ENCODE data around the gene RPS6KA3. TPM values are rescaled to one million over a fixed set of nuclear protein-coding genes. Genes with fewer than 3 reads are reported as not detected.

Gene RPS6KA3
- total RNA-seq, 2 experiments from 2014 or later = 60.5 to 79.9 TPM

GRCh38 chrX:20225488-20225833, 41.2 kb downstream of the RPS6KA3 start:
- Mint-ChIP-seq H3K4me1 (peaks cover 18% of the 10 kb centered on the region), H3K36me3 (peaks cover 30% of the 10 kb centered on the region), H3K9me3 (ENCODE audit: low read depth) (no peaks in the 10 kb centered on the region), H3K27me3 (no peaks in the 10 kb centered on the region), H3K27ac (no peak overlapping the region), H3K4me3 (no peak overlapping the region)
- DNase-seq = no peak
- no peak for ATAC-seq
- CTCF ChIA-PET = no interaction called here

- Mint-ChIP-seq H3K4me1 (peaks cover 20% of the 10 kb centered on the region), H3K27ac (peak overlapping the region; percentile 65), H3K36me3 (peaks cover 27% of the 10 kb centered on the region), H3K4me3 (no peak overlapping the region), H3K27me3 (no peaks in the 10 kb centered on the region), H3K9me3 (ENCODE audit: low read depth) (no peaks in the 10 kb centered on the region)
- CTCF ChIA-PET = no interaction called here
- ATAC-seq = peak; percentile 78
- no peak for DNase-seq
Observed at GRCh38 chrX:20224814-20225487, 41.8 kb downstream of the RPS6KA3 start.

- CTCF ChIA-PET = no interaction called here
- no peak for ATAC-seq
- Mint-ChIP-seq H3K4me3 (no peak overlapping the region), H3K27ac (no peak overlapping the region), H3K36me3 (peaks cover 15% of the 10 kb centered on the region), H3K9me3 (ENCODE audit: low read depth) (no peaks in the 10 kb centered on the region), H3K4me1 (peaks cover 20% of the 10 kb centered on the region), H3K27me3 (no peaks in the 10 kb centered on the region)
- DNase-seq = no peak
Observed at GRCh38 chrX:20221902-20222301, 44.8 kb downstream of the RPS6KA3 start.

- CTCF ChIA-PET = no interaction called here
- Mint-ChIP-seq H3K9me3 (ENCODE audit: low read depth) (no peaks in the 10 kb centered on the region), H3K27me3 (no peaks in the 10 kb centered on the region), H3K27ac (no peak overlapping the region), H3K36me3 (peaks cover 7% of the 10 kb centered on the region), H3K4me1 (peaks cover 14% of the 10 kb centered on the region), H3K4me3 (no peak overlapping the region)
- ATAC-seq (no peak), DNase-seq (no peak)
Observed at GRCh38 chrX:20218836-20219505, 47.7 kb downstream of the RPS6KA3 start.

- ATAC-seq (no peak), DNase-seq (no peak)
- peaks cover 16% of the 10 kb centered on the region for H3K4me1 Mint-ChIP-seq
- H3K27ac Mint-ChIP-seq = no peak overlapping the region
- CTCF ChIA-PET = no interaction called here
- H3K27me3 Mint-ChIP-seq = no peaks in the 10 kb centered on the region
- peaks cover 7% of the 10 kb centered on the region for H3K36me3 Mint-ChIP-seq
- no peak overlapping the region for H3K4me3 Mint-ChIP-seq
- H3K9me3 Mint-ChIP-seq (ENCODE audit: low read depth) = no peaks in the 10 kb centered on the region
Observed at GRCh38 chrX:20217906-20218305, 48.8 kb downstream of the RPS6KA3 start.

GRCh38 chrX:20217271-20217670, 49.4 kb downstream of the RPS6KA3 start:
- Mint-ChIP-seq H3K9me3 (ENCODE audit: low read depth) (no peaks in the 10 kb centered on the region), H3K27me3 (no peaks in the 10 kb centered on the region), H3K36me3 (peaks cover 8% of the 10 kb centered on the region), H3K27ac (no peak overlapping the region), H3K4me3 (no peak overlapping the region), H3K4me1 (peaks cover 22% of the 10 kb centered on the region)
- CTCF ChIA-PET = no interaction called here
- DNase-seq = no peak
- ATAC-seq = no peak

GRCh38 chrX:20215565-20215964, 51.1 kb downstream of the RPS6KA3 start:
- Mint-ChIP-seq H3K4me3 (no peak overlapping the region), H3K9me3 (ENCODE audit: low read depth) (no peaks in the 10 kb centered on the region)

GRCh38 chrX:20212486-20213089, 54.1 kb downstream of the RPS6KA3 start:
- ATAC-seq (peak; percentile 45), DNase-seq (no peak)
- CTCF ChIA-PET = no interaction called here
- Mint-ChIP-seq H3K4me3 (no peak overlapping the region), H3K27ac (peak overlapping the region; percentile 32), H3K9me3 (ENCODE audit: low read depth) (no peaks in the 10 kb centered on the region), H3K27me3 (no peaks in the 10 kb centered on the region), H3K36me3 (peaks cover 17% of the 10 kb centered on the region), H3K4me1 (peaks cover 34% of the 10 kb centered on the region)

More at GRCh38 chrX:20215565-20215964, 51.1 kb downstream of the RPS6KA3 start:
- Mint-ChIP-seq H3K27ac (no peak overlapping the region), H3K4me1 (peaks cover 33% of the 10 kb centered on the region), H3K27me3 (no peaks in the 10 kb centered on the region), H3K36me3 (peaks cover 6% of the 10 kb centered on the region)
- CTCF ChIA-PET = no interaction called here
- ATAC-seq (no peak), DNase-seq (no peak)

GRCh38 chrX:20211261-20211786, 55.4 kb downstream of the RPS6KA3 start:
- CTCF ChIA-PET = no interaction called here
- H3K36me3 Mint-ChIP-seq = peaks cover 26% of the 10 kb centered on the region
- H3K4me3 Mint-ChIP-seq = no peak overlapping the region
- no peak for ATAC-seq
- peaks cover 38% of the 10 kb centered on the region for H3K4me1 Mint-ChIP-seq
- H3K9me3 Mint-ChIP-seq (ENCODE audit: low read depth) = no peaks in the 10 kb centered on the region
- DNase-seq = no peak
- no peak overlapping the region for H3K27ac Mint-ChIP-seq
- no peaks in the 10 kb centered on the region for H3K27me3 Mint-ChIP-seq

GRCh38 chrX:20205927-20206708, 60.6 kb downstream of the RPS6KA3 start:
- H3K9me3 Mint-ChIP-seq (ENCODE audit: low read depth) = no peaks in the 10 kb centered on the region
- H3K4me1 Mint-ChIP-seq = peaks cover 35% of the 10 kb centered on the region
- CTCF ChIA-PET = no interaction called here
- H3K36me3 Mint-ChIP-seq = peaks cover 40% of the 10 kb centered on the region
- peak; percentile 42 for ATAC-seq
- no peaks in the 10 kb centered on the region for H3K27me3 Mint-ChIP-seq
- no peak overlapping the region for H3K27ac Mint-ChIP-seq
- DNase-seq = no peak
- H3K4me3 Mint-ChIP-seq = no peak overlapping the region

- DNase-seq = no peak
- CTCF ChIA-PET = no interaction called here
- no peak for ATAC-seq
- H3K4me3 Mint-ChIP-seq = no peak overlapping the region
- H3K27me3 Mint-ChIP-seq = no peaks in the 10 kb centered on the region
- H3K4me1 Mint-ChIP-seq = peaks cover 27% of the 10 kb centered on the region
- H3K9me3 Mint-ChIP-seq (ENCODE audit: low read depth) = no peaks in the 10 kb centered on the region
- no peak overlapping the region for H3K27ac Mint-ChIP-seq
- peaks cover 50% of the 10 kb centered on the region for H3K36me3 Mint-ChIP-seq
Observed at GRCh38 chrX:20204351-20204750, 62.4 kb downstream of the RPS6KA3 start.

- Mint-ChIP-seq H3K9me3 (ENCODE audit: low read depth) (no peaks in the 10 kb centered on the region), H3K4me3 (no peak overlapping the region), H3K4me1 (no peaks in the 10 kb centered on the region), H3K27ac (no peak overlapping the region), H3K36me3 (peaks cover 38% of the 10 kb centered on the region), H3K27me3 (no peaks in the 10 kb centered on the region)
- ATAC-seq (no peak), DNase-seq (no peak)
- CTCF ChIA-PET = no interaction called here
Observed at GRCh38 chrX:20197641-20198210, 69.0 kb downstream of the RPS6KA3 start.

GRCh38 chrX:20189171-20189570, 77.5 kb downstream of the RPS6KA3 start:
- no peak overlapping the region for H3K4me3 Mint-ChIP-seq
- DNase-seq = no peak
- ATAC-seq = no peak
- CTCF ChIA-PET = no interaction called here
- no peaks in the 10 kb centered on the region for H3K27me3 Mint-ChIP-seq
- H3K36me3 Mint-ChIP-seq = peaks cover 30% of the 10 kb centered on the region
- no peak overlapping the region for H3K27ac Mint-ChIP-seq
- no peaks in the 10 kb centered on the region for H3K4me1 Mint-ChIP-seq
- H3K9me3 Mint-ChIP-seq (ENCODE audit: low read depth) = no peaks in the 10 kb centered on the region
